ENCODE results near the gene ZC3H14.

GRCh38 chr14:88565427-88565826 lies 2.6 kb downstream of the ZC3H14 start:
- TF ChIP-seq CTCF (IDR thresholded peaks at IDR 0.05; ENCODE audit: insufficient read depth, low read depth, low read length) (no peak), EZH2 (IDR thresholded peaks at IDR 0.05; ENCODE audit: insufficient read depth, low read length) (no peak)
